ENCODE measurements around the gene NEDD8.

Gene NEDD8

DNA sequence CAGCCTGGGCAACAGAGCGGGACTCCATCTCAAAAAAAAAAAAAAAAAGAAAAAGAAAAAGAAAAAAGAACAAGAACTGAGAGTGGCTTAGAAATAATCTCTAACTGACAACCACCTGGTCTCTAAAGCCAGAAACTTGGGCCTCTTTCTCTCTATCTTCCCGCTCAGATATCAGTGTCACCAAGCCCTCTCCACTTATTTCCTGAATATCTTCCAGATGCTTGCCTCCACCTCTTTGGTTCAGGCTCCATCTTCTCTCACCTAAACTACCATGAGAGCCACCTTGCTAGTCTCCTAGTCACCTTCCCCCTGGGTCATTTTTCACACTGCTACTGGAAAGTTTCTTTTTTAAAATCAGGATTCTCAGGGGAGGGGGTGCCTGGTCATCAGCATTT lies 35.1 kb downstream of the NEDD8 start:
- Histone ChIP-seq H3K27ac (ENCODE audit: extremely low read depth, low read depth, low read length) (no peak overlapping the region), H3K9me3 (ENCODE audit: control insufficient read depth, insufficient read depth, low read depth, low read length) (no peaks in the 10 kb centered on the region), H3K4me3 (ENCODE audit: low read depth, low read length) (no peak overlapping the region), H3K4me1 (ENCODE audit: control insufficient read depth, insufficient read depth, low read length) (peaks cover 4% of the 10 kb centered on the region; the same call in 1 of the 2 replicates), H3K36me3 (ENCODE audit: control insufficient read depth in 2 of 2, insufficient read depth in 1 of 2, low read length in 2 of 2) (peaks cover 4 to 40% of the 10 kb centered on the region in 2 experiments)
- POLR2A ChIA-PET, result interaction anchor here (4.1 kb wide), 1 partner anchor 17 kb away, joined by 43 read pairs; the partner anchor contains the start of genes CHMP4A and MDP1
- CTCF ChIA-PET, result interaction anchor here (0.6 to 0.7 kb wide), 2 partner anchors 42 to 139 kb away, joined by 3 to 5 read pairs; no protein-coding TSS in a partner anchor
- TF ChIP-seq ZFP3 (tag by site-specific recombination; IDR thresholded peaks at IDR 0.05; ENCODE audit: low read depth) (no peak), YY2 (tag by site-specific recombination; IDR thresholded peaks at IDR 0.05) (no peak), ZNF202 (tag by site-specific recombination; IDR thresholded peaks at IDR 0.05; ENCODE audit: borderline replicate concordance) (no peak), IKZF3 (tag by site-specific recombination; IDR thresholded peaks at IDR 0.05) (no peak), ZNF426 (tag by site-specific recombination; IDR thresholded peaks at IDR 0.05) (no peak), ZBTB8A (tag by site-specific recombination; IDR thresholded peaks at IDR 0.05) (no peak), GLIS2 (tag by site-specific recombination; IDR thresholded peaks at IDR 0.05) (no peak), RBAK (tag by site-specific recombination; IDR thresholded peaks at IDR 0.05) (no peak), ZNF830 (tag by site-specific recombination; IDR thresholded peaks at IDR 0.05; ENCODE audit: low read depth) (no peak)
- TF ChIP-seq, protein P1, sequence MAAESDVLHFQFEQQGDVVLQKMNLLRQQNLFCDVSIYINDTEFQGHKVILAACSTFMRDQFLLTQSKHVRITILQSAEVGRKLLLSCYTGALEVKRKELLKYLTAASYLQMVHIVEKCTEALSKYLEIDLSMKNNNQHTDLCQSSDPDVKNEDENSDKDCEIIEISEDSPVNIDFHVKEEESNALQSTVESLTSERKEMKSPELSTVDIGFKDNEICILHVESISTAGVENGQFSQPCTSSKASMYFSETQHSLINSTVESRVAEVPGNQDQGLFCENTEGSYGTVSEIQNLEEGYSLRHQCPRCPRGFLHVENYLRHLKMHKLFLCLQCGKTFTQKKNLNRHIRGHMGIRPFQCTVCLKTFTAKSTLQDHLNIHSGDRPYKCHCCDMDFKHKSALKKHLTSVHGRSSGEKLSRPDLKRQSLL (tag by site-specific recombination; IDR thresholded peaks at IDR 0.05), result no peak

DNA sequence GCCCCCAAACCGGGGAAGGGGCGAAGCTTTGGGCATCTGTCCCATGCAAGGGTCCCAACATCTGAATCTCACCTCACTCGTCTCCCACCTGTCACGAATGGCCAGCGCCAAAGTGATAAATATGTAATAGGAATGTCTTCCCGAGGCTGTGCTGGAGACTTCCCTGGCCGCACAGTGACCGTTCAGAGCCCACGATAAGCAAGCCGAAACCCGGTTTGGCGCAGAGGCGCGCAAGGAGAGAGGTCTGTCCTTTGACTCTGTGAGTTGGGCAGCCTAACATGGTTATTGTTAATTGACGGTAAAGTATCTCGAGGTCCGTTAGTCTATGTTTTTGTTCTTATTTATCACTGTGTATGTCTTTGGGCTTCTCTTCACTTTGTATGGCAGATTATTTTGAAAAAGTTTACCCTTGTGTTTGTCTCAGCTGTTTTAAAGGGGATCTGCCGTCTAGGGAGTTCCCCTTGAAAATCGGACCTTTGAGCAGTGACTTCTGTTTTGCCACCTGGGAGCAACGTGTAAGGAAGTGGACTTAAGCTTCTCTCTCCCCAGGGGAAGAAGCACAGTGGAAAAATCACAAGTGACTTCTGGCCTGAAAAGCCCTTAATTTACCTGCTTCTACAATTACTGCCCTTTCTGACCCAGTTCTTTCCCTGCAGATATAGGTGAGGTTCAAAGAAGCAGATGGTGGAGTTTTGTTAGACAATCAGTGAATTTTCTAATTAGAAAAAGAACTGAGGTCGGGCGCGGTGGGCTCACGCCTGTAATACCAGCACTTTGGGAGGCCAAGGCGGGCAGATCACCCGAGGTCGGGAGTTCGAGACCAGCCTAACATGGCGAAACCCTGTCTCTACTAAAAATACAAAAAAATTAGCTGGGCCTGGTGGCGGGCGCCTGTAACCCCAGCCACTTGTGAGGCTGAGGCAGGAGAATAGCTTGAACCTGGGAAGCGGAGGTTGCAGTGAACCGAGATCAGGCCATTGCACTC lies 35.8 kb downstream of the NEDD8 start:
- peaks cover 4% of the 10 kb centered on the region; the same call in 1 of the 2 replicates for H3K4me1 ChIP-seq (ENCODE audit: control insufficient read depth, insufficient read depth, low read length)
- no peaks in the 10 kb centered on the region for H3K9me3 ChIP-seq (ENCODE audit: control insufficient read depth, insufficient read depth, low read depth, low read length)
- peak; percentile 78 for TF ChIP-seq ZNF341 (tag by site-specific recombination; IDR thresholded peaks at IDR 0.05; ENCODE audit: low read depth)
- TF ChIP-seq ZNF48 (tag by site-specific recombination; IDR thresholded peaks at IDR 0.05), result no peak
- TF ChIP-seq ZNF600 (tag by site-specific recombination; IDR thresholded peaks at IDR 0.05), result 0 out of 2 replicates have a peak, but pooled peaks have one; percentile 35
- POLR2A ChIA-PET, result interaction anchor here (0.6 to 4.1 kb wide), 18 partner anchors 8 to 111 kb away, joined by 3 to 43 read pairs (median 5); partner anchors contain the start of genes CHMP4A, CIDEB, DCAF11 and EMC9
- H3K27ac ChIP-seq (ENCODE audit: extremely low read depth, low read depth, low read length), result peak overlapping the region; percentile 97
- peak overlapping the region; percentile 89 for H3K4me3 ChIP-seq (ENCODE audit: low read depth, low read length)
- peaks cover 10 to 43% of the 10 kb centered on the region in 2 experiments for H3K36me3 ChIP-seq (ENCODE audit: control insufficient read depth in 2 of 2, insufficient read depth in 1 of 2, low read length in 2 of 2)
- CTCF ChIA-PET, result interaction anchor here (0.6 to 2.4 kb wide), 3 partner anchors 36 to 138 kb away, joined by 3 to 10 read pairs (median 5); partner anchors contain the start of gene IRF9

DNA sequence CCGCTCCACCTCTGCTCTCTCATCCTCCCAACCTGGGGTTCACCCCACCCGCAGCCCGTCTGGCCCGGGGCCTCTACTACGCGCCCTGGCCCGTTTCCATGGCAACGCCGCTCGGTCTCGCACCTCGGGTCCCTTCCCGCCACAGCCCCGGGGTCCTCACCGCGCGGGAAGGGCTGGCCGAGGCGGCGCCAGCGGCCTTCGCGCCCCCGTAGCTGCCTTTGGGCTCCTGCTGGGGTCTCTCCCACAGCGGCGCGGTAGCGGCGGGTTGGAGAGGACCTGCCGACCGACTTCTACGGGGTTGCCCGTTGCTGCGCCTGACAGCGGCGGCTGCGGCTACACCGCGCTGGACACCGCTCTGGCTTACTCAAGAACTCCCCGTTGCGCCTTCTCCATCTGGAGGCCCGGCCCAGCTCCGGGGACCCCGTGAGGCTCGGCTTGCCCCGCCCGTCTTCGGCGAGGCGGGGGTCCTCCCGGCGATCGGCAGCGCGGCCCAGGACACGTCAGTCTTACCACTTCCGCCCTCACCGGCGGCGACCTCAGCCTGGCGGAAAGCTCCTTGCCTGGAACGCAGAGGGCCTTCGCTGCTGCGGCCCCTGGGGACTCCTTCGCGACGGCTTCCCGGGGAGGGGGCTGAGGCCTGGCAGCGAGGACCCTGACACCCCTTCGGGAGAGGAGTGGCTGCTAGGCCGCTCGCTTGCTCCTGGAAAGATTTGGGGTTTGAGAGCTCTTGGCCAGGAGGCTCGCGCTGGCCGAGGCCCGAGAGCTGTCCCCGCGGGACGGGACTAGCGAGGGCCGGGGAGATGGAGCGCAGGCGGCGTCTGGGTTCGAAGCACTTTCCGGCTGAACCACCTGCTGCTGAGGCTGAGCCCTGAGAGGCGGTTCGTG lies 36.7 kb downstream of the NEDD8 start, which contains the start of gene TM9SF1:
Gene TM9SF1 (minus strand): TSS at position 256 of the 885 bp plus-strand sequence. CDS start 422 bp downstream, outside the sequence.
- peak within 1 kb of the TSS; percentile 89 for H3K4me3 ChIP-seq (ENCODE audit: low read depth, low read length)
- POLR2A ChIA-PET, result interaction anchor here (0.6 to 4.1 kb wide), 21 partner anchors 8 to 159 kb away, joined by 3 to 43 read pairs (median 5); partner anchors contain the start of genes CHMP4A, CIDEB, DCAF11 and EMC9
- peaks cover 10 to 46% of the 10 kb centered on the region in 2 experiments for H3K36me3 ChIP-seq (ENCODE audit: control insufficient read depth in 2 of 2, insufficient read depth in 1 of 2, low read length in 2 of 2)
- CTCF ChIA-PET, result interaction anchor here (0.6 to 2.4 kb wide), 3 partner anchors 35 to 235 kb away, joined by 3 to 10 read pairs (median 3); partner anchors contain the start of gene IRF9
- no peaks in the 10 kb centered on the region for H3K9me3 ChIP-seq (ENCODE audit: control insufficient read depth, insufficient read depth, low read depth, low read length)
- H3K4me1 ChIP-seq (ENCODE audit: control insufficient read depth, insufficient read depth, low read length), result peaks cover 4% of the 10 kb centered on the region; the same call in 1 of the 2 replicates
- H3K27ac ChIP-seq (ENCODE audit: extremely low read depth, low read depth, low read length), result peak within 1 kb of the TSS; percentile 97
- TF ChIP-seq ZNF549 (tag by site-specific recombination; IDR thresholded peaks at IDR 0.05) (no peak), ZNF404 (tag by site-specific recombination; IDR thresholded peaks at IDR 0.05) (no peak), ZBTB7A (tag by site-specific recombination; IDR thresholded peaks at IDR 0.05; ENCODE audit: low read depth) (peak; percentile 95), BCL11A (tag by site-specific recombination; IDR thresholded peaks at IDR 0.05; ENCODE audit: low read depth) (no peak), ZNF623 (tag by site-specific recombination; IDR thresholded peaks at IDR 0.05) (no peak), ZNF10 (tag by site-specific recombination; IDR thresholded peaks at IDR 0.05) (no peak), ZNF366 (tag by site-specific recombination; conservative IDR thresholded peaks at IDR 0.05) (no peak), ZNF433 (tag by site-specific recombination; IDR thresholded peaks at IDR 0.05; ENCODE audit: low read depth) (no peak), ZNF596 (tag by site-specific recombination; IDR thresholded peaks at IDR 0.05) (no peak), ZNF777 (tag by site-specific recombination; IDR thresholded peaks at IDR 0.05; ENCODE audit: borderline replicate concordance) (no peak), YY2 (tag by site-specific recombination; IDR thresholded peaks at IDR 0.05) (no peak; the same call in 1 of the 2 replicates), TRIM28 (IDR thresholded peaks at IDR 0.05; ENCODE audit: borderline replicate concordance, low read length) (no peak)
- TF ChIP-seq, protein P2, sequence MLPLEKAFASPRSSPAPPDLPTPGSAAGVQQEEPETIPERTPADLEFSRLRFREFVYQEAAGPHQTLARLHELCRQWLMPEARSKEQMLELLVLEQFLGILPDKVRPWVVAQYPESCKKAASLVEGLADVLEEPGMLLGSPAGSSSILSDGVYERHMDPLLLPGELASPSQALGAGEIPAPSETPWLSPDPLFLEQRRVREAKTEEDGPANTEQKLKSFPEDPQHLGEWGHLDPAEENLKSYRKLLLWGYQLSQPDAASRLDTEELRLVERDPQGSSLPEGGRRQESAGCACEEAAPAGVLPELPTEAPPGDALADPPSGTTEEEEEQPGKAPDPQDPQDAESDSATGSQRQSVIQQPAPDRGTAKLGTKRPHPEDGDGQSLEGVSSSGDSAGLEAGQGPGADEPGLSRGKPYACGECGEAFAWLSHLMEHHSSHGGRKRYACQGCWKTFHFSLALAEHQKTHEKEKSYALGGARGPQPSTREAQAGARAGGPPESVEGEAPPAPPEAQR (tag by site-specific recombination; IDR thresholded peaks at IDR 0.05), result no peak

Measured in HEK293 (cell line).